Fibroblast of skin of scalp (primary cell): ENCODE measurements around the gene NDFIP1. TPM values are rescaled to one million over a fixed set of nuclear protein-coding genes. Genes with fewer than 3 reads are reported as not detected.
"Not testable (repeated sequence)": the region's sequence is repeated elsewhere in the genome, so short reads cannot be mapped to it uniquely, and the experiment has no call there.

ENCODE experiments used
- DNase-seq: peaks from one replicate; pipeline ENCODE4 v3.0.0-alpha.2; 2013
- polyA plus RNA-seq, 2 experiments: library from polyadenylated mRNA; unstranded; fragments of 120-200 nt; gene quantifications; one replicate each; pipeline ENCODE4 v1.2.1, GENCODE V29; 2013; ENCODE audit not compliant: insufficient read length in 2 of 2

The NDFIP1 gene, protein sequence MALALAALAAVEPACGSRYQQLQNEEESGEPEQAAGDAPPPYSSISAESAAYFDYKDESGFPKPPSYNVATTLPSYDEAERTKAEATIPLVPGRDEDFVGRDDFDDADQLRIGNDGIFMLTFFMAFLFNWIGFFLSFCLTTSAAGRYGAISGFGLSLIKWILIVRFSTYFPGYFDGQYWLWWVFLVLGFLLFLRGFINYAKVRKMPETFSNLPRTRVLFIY
- polyA plus RNA-seq (2013, experiment 1 of 2; ENCODE audit: insufficient read length), result 47.3 TPM
- 50.7 TPM for polyA plus RNA-seq (2013, experiment 2 of 2; ENCODE audit: insufficient read length)

- DNase-seq, result peak; percentile 82
Observed at GRCh38 chr5:142108432-142109330, at the start of gene NDFIP1. NDFIP1 (plus strand) TSS chr5:142108779; CDS start chr5:142108975, 196 bp downstream.

DNA sequence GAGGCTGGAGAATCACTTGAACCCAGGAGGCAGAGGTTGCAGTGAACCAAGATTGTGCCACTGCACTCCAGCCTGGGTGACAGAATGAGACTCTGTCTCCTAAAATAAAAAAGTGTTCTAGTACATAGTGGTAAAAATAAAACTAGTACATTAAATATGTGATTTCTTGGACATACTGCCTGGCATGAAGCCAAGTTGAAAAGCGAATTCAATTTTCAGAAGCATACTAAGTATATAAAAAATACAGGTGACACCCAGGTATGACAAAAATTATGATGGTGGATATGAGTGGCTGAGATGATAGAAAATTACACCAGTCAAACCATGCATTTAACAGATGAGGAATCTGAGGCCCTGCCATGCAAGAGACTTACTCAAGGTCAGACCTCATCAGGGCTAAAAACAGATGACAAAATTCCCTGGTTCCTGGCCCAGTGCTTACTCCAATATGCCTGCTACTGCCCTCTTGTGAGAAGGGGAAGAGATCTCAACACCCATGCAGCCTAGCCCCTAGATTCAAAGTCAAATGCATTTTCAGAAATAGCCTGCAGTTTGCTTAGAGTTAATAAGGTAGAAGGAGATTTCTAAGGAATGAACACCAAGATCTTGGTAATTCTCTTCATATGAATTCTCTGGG, 49.2 kb upstream of the NDFIP1 start:
- peak; percentile 30 for DNase-seq

DNA sequence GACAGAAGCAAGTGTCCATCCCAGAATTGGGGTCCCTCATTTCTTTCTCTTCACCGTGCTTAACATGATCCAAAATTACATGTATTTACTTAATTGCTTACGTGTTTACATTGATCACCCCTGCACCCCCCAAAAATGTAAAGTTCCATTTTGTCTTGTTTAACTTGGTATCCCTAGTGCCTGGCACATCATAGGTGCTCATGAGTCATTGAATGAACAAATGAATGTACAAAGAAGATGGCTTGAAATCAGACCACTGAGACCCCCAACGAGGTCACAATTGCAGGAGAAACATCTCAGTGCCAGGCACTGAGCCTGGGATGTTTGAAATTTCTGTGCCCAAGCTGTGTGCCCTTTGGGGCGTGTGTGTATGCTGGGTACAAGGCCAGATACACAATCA, 45.2 kb upstream of the NDFIP1 start:
- no peak for DNase-seq

DNA sequence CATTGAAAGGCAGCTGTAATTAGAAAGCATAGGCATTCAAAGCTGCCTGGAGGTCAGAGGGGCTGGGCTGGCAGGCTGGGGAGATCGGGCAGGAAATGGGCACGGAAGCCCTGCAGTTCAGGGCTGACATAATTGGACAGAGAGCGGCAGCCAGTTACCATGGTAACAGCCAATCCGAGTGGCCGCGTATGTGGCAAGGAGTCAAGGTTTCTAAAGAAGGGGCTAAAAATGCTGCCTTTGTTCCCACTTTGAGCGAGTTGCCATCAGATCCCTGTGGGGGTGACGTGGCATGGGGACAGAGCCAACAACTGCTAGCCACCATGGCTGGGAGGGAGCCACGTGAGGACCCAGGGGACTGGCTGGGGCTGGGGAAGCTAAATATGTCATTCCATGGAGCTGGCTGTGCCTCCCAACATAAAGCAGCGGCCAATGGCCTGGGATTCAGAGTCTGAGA, 44.7 kb upstream of the NDFIP1 start:
- DNase-seq, result peak; percentile 94

DNA sequence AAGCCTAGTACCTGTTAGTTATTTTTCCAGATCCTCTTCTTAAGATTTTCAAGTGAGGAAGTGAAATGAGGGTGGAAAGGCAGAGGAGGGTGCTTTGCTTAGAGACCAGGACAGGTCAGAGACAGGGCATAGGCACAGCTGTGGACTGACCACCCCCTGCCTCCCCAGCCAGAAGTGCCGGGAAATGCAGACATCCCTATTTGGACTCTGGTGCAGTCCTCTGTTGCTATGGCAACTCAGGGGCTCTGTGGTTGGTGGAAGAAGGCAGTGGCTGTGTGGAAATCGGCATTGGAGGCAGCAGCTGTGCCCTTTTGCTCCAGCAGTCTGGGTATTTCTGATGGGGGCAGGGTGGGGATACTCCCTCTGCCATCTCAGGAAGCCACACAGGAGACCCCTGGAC, 43.3 kb upstream of the NDFIP1 start:
- peak; percentile 58 for DNase-seq

DNA sequence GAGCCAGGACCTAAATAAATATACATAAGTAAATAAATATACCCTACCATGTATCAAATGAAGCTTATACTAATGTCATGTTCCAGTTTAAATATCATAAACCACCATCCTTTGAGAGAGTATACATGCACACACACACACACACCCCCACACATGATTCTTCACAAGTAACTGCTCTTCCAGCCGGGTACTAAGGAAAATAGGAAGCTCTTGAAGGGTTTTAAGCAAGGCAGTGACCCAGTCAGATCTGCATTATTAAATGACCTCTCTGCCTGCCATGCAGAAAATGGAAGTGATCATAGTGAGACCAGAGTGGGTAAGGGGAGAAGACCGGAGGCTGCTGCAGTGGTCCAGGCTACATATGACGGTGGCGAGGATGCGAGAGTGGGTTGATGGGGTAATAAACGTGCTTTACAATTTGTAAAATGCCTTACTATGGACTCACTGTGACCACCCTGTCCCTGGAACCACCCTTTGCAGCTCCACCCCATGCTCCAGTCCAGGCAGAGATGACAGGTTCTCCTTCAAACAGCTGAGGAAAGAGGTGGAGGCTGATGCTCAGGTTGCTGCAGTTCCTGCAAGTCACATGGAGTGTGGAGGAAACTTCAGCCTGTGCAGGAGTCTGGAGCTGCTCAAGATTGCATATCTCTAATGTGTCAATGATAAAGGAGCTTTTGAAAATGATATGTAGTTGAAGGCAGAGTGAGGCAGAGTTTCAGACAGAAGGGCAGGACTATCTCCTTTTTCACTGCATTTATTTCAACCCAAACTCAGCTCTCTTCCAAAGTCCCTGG, 38.8 kb upstream of the NDFIP1 start:
- no peak for DNase-seq

DNA sequence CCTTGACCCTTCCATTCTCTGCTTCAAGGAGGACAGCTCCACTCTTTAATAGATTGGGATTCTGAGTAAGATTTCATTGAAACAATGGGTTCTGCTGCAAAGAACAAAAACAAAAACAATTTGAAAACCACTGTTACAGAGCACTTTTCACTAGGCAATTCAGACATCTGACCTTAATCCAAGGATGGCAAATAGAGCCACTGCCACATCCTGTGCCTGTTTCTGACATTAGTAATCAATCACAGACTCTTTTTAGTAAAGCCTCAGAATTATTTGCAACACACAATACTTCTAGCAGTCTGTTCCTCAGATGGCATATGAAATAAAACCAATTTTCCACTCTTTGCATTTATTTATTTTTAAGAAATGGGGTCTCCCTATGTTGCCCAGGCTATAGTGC, 37.8 kb upstream of the NDFIP1 start:
- no peak for DNase-seq

DNA sequence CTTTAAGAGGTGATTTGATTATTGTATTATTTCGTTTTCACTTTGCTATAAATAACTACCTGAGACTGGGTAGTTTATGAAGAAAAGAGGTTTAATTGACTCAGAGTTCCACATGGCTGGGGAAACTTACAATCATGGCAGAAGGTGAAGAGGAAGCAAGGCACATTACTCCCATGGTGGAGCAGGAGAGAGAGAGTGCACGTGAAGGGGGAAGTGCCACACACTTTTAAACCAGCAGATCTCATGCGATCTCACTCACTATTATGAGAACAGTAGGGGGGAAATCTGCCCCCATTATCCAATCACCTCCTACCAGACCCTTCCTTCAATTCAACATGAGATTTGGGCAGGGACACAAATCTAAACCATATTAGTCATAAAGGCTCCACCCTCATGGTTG, 36.1 kb upstream of the NDFIP1 start:
- DNase-seq, result no peak

- DNase-seq, result no peak
Observed at GRCh38 chr5:142073362-142073988, 35.1 kb upstream of the NDFIP1 start.

GRCh38 chr5:142074006-142074405, 34.6 kb upstream of the NDFIP1 start:
- no peak for DNase-seq

DNA sequence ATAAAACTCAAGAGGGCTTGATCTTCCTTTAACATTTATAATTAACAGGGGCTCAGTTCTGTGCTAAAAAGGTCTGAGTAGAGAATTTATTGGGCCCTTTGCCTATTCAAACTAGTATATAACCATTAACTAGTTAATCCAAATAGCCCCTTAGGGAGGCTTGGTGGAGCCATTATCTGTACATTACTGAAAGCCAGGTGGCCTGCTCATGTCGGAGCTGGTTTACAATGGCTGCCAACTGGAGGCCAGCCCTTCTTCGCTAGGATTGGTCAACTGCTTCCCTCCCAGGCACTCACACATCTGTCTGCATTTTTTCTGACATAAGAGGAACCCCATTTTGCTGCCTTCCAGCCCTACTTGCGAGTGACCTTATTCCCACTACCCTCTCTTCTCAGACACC, 30.4 kb upstream of the NDFIP1 start:
- no peak for DNase-seq

- no peak for DNase-seq
Observed at GRCh38 chr5:142078706-142079105, 29.9 kb upstream of the NDFIP1 start.

- DNase-seq, result no peak
Observed at GRCh38 chr5:142079306-142079721, 29.3 kb upstream of the NDFIP1 start.

- DNase-seq, result no peak
Observed at GRCh38 chr5:142080248-142080647, 28.3 kb upstream of the NDFIP1 start.

DNA sequence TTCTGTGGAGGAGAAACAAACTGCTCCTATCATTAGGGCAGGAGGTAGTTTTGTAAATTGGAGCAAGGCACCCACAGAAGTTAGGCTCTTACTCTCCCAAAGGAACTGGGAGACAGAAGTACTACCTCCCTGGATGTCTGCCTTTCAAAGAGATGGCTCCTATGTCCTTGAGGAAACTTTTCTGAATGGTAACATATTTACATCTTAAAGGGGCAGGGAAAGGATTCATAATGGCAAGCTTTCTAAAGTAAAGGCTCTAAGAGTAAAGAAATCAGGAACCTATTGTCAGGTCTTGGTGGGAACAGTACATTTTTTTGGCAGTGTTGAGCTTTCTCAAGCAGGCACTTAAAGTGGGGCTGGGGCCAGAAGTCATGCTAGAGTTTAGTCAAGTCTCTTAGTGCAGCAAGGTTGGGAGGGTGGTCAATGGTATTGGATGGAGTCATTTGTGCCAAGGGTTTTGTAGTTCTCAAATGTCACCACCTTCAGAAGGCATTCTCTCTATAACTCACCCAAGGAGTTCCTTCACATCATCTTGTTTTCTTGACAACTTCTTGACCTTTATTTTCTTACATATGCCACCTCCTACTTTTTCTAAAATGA, 26.3 kb upstream of the NDFIP1 start:
- no peak for DNase-seq

DNA sequence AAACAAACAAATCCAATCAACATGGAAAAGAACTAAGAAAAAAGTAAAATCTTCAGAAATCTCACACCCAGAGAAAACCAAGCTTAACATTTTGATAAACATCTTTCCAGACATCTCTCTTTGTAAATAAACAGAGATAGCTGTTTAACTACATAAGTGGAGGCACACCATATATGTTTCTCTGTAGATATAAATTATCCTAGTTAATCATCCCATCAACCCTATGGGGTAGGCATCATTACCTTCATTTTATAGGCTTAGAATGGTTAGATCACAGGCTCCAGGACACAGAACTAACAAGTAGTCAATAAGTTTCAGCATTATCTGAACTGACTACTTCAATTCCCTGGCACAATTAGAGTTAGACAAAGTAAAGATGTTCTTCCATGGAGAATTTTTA, 22.4 kb upstream of the NDFIP1 start:
- no peak for DNase-seq

DNA sequence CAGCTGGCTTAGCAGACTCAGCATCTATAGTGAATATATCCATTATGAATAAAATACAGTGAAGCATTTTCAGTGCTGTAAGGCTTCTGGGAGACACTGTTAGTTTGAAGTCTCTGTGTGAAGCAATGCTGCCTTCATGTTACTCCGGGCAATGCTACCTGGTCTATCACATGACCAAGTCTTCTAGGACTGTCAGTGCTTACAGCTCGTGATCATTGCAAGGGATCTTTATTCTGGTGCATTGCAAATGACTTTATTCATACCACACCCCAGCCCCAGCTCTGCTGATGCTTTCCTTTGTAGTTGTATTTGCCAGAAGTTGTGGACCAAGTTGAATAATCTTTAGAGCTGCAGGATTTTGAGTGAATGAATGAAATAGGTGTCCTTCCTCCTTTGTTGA, 21.9 kb upstream of the NDFIP1 start:
- no peak for DNase-seq

GRCh38 chr5:142087920-142088679, 20.5 kb upstream of the NDFIP1 start:
- DNase-seq, result no peak

DNA sequence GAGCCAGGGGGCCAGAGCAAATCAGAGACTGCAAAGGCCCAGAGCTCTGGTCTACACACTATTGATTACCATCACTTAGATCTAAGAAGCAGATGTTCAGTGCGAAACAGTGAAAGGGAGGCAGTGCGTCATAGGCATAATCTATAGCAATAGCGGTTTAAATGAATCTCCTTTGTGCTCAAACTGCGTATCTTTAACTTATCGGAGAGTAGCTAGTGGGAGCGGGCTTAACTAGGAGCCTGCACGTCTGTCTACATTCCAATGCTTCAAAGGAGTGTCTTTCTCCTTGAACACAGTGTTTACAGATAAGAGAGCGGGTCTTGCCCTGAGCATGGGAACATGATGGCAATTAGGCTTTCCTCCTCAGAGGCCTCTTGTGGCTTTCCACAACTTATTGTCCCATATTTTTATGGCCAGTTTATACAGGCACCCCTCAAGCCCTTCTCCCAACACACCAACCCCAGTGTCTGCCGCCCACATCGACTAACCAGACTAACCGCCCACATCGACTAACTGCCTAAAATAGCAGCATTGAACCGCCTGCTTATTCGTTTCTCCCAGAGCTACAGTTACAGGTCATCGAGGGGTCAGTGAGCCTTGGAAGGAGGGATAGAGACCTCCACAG, 19.6 kb upstream of the NDFIP1 start:
- DNase-seq, result not testable (repeated sequence)

GRCh38 chr5:142091012-142091411, 17.6 kb upstream of the NDFIP1 start:
- DNase-seq, result no peak
